SH-SY5Y (cell line): ENCODE results near the gene ENOX1.

ENCODE experiments used
- GATA2 ChIP-seq: IDR thresholded peaks from 2 replicates; pipeline ENCODE4 v1.6.1; 2011; ENCODE audit warnings: mild to moderate bottlenecking, low read depth, low read length
- GATA3 ChIP-seq: IDR thresholded peaks from 2 replicates; pipeline ENCODE4 v1.6.1; 2011; ENCODE audit warnings: low read depth, mild to moderate bottlenecking, low read length, moderate library complexity

GRCh38 chr13:43787997-43788396, 1.2 kb upstream of the ENOX1 start:
- TF ChIP-seq GATA2 (no peak), GATA3 (no peak)
